ENCODE results near the gene PALLD.
"Not testable (repeated sequence)": the region's sequence is repeated elsewhere in the genome, so short reads cannot be mapped to it uniquely, and the experiment has no call there.

The PALLD gene

DNA sequence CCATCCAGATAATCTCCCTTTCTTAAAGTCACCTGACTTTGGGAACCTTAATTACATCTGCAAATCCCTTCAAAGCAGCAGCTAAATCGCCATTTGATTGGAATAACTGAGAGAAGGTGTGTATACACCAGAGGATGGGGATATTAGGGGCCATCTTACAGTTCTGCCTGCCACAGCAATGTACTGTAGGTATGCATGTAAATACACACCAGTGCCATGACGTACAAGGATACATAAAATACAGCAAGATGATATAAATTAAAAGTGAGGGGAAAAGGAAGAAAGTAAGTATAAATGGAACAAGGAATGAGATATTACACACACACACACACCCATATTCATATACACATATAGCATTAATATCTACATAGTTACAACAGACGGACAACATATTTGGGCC, 432.0 kb downstream of the PALLD start:
- no peak for DNase-seq

DNA sequence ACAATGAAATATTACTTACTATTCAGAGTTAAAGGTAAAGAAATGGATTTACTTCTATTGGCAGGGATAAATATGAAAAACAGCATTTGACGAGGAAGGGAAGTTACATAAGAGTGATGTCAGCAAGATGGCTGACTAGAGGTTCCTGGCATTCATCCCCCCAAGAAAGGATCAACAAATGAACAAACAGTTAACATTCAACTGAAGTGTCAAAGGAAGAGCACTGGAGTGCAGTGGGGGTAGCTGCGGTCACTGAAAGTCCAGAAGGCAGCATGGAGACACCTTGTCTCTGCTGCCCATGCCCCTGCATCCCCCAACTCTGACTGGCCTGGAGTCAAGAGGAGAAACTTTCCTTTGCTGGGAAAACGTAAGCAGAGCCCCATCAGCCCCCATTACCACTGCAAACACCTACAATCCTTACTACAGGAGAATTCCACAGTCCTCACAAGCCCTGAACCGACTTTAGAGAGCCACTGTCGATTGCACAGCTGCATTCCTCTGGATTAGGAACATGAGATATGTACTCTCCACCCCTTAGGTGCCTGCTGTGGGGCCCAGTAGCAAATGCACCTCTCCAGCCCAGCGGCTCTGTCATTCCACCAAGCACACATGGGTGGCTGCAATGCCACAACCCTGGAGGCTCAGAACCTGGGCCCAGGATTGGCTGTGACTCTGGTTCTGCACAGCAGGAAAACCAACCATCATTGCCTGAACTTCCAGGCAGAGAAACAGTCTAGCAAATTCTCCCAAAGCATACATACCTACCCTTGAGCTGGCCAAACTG, 433.8 kb downstream of the PALLD start:
- no peak for DNase-seq

DNA sequence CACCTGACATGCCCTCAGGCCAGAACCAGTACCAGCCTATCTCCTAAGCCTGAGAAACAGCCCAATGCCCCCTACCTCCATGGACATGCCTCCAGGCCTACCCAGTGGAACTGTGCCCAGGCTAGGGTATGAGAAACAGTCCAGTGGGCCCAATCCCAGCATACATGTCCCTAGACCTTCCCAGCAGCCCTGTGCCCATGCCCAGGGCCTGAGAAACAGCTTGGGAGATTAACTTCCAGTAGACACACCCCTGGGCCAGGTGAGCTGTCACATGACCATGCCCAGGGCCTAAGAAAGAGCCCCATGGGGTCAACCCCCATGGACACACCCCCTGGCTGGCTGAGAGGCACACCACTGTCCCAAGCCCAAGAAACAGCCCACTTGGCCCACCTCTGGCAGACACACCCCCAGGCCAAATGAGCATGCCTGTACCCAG, 434.4 kb downstream of the PALLD start:
- no peak for DNase-seq

DNA sequence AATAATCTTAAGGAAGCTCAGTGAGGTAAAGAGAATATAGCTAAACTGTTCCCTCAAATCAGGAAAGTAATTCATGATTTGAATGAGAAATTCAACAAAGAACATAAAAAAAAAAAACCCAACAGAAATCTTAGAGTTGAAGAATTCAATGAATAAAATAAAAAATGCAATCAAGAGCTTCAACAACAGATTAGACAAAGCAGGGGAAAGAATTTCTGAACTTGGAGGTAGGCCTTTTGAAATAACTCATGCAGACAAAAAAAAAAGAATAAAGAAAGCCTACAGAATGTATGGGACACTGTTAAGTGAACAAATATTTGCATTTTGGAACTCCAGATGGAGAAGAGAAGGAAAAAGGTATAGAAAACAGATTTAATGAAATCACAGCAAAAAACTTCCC, 435.3 kb downstream of the PALLD start:
- DNase-seq, result no peak

DNA sequence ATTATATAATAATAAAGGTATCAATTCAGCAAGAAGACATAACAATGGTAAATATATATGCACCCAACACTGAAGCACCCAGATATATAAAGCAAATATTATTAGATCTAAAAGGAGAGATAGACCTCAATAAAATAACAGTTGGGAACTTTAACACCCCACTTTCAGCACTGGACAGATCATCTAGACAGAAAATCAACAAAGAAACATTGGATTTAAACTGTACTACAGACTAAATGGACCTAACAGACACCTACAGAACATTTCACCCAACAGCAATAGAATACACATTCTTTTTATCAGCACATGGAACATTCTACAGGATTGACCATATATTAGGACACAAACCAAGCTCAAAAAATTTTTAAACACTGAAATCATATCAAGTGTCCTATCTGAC, 436.6 kb downstream of the PALLD start:
- DNase-seq, result no peak

DNA sequence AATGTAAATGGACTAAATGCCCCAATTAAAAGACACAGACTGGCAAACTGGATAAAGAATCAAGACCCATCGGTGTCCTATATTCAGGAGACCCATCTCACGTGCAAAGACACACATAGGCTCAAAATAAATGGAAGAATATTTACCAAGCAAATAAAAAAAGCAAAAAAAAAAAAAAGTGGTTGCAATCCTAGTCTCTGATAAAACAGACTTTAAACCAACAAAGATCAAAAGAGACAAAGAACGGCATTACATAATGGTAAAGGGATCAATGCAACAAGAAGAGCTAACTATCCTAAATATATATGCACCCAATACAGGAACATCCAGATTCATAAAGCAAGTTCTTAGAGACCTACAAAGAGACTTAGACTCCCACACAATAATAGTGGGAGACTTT, 440.6 kb downstream of the PALLD start:
- DNase-seq, result not testable (repeated sequence)

DNA sequence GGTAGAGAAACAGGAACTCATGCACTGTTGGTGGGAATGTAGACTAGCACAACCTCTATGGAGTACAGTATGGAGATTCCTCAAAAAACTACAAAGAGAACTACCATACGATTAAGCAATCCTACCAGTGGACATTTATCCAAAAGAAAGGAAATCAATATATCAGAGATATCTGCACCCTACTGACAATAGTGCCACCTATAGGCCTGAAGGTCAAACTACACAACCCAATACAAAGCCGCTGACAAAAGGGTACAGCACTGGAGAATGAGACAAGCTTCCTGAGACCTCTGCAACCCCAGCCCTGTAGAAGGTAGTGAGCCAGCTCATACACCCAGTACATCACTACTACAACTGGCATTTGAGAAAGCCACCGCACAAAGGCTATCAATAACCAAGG, 446.1 kb downstream of the PALLD start:
- DNase-seq, result no peak

DNA sequence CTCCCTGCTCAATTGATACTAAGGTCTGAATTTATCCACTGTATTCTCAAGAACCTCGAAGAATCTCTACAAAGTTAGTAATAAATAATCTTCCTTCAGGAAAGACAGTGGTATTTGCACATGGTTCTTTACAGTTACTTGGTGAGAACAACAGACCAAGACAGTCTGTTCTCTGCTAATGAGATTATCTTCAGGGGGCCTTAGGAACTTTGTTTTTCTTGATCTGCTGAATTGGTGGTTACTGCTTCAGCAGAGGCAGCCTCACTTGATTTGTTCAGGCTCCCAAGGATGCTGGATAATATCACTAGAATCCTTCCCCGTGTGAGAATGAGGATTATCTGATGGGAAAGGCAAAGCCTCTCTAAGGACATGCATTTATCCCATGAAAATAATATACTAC, 448.4 kb downstream of the PALLD start:
- DNase-seq, result no peak

DNA sequence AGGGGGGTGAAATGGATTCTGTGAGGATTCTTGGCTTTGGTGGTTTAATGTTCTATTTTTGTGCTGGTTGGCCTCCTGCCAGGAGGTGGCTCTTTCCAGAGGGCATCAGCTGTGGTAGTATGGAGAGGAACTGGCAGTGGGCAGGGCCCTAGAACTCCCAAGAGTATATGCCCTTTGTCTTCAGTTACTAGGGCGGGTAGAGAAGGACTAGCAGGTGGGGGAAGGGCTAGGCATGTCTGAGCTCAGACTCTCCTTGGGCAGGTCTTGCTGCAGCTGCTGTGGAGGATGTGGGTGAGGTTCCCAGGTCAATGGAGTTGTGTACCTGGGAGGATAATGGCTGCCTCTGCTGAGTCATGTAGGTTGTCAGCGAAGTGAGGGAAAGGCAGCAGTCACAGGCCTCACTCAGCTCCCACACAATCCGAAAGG, 456.0 kb downstream of the PALLD start:
- not testable (repeated sequence) for DNase-seq

DNA sequence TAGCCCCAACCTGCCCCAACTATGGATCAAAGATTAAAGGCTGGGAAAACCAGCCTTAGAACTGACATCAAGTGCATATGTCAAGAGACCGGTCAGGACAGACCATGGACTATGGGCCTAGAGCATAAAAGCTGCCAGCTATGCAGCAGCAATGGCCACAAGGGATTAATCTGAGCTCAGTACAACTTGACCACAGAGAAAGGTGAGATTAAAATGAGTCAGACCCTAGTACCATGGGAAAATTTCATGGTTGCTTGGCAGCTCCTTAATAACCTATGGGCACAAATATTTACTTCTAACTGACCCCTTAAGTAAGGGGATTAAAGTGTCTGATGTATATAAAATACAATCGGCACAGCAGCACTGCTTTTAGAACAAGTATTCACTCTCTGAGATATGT, 458.8 kb downstream of the PALLD start:
- no peak for DNase-seq

DNA sequence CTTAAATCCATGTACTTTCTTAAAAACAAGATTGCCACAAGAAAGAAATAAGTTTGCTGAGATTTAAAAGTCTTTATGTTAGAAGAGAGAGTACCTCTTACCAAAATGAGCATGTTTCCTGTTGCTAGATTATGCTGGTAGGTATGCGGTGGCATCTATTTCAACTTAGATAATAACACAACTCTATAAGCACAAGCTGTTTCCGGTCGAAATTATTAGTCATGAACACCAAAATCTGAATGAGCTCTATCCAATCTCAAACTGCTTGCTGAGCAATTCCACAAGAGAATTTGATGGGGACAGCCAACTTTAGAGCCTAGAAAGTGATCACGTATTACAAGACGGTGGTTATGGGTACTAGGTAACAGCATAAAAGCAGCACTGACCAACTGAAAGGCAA, 463.9 kb downstream of the PALLD start:
- DNase-seq, result no peak

DNA sequence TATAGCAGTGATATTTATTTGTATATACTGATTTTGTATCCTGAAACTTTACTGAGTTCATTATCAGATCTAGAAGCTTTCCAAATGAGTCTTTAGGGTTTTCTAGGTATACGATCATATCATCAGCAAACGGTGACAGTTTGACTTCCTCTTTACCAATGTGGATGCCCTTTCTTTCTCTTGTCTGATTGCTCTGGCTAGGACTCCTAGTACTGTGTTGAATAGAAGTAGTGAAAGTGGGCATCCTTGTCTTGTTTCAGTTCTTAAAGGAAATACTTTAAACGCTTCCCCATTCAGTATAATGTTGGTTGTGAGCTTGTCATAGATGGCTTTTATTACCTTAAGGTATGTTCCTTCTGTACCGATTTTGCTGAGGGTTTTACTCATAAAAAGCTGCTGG, 475.7 kb downstream of the PALLD start:
- DNase-seq, result no peak

Measured in activated T-cell treated with anti-CD3 and anti-CD28 coated beads, Interleukin-2, amount 50 U/mL, for 1 hour (primary cell).